Activated B cell treated with CpG ODN at 0.5 μM for 24 hours (primary cell): ENCODE data around the gene RCAN2. TPM values are rescaled to one million over a fixed set of nuclear protein-coding genes. Genes with fewer than 3 reads are reported as not detected.

Experiments used
- ATAC-seq: fragments of 200-7000 bp; cut with Tn5 transposase; one replicate; pipeline ENCODE4 v1.10.0; 2021; ENCODE audit warnings: low read depth, mild to moderate bottlenecking, moderate library complexity
- CTCF ChIA-PET: fragments of 350-600 bp; sonication (Branson Sonifier 250); formaldehyde crosslinking; loops from one replicate; lab custom pipeline; 2021; ENCODE audit warnings: antibody characterized with exemption; lab: Charles Lee
- POLR2A ChIA-PET: fragments of 350-600 bp; sonication (Branson Sonifier 250); formaldehyde crosslinking; loops from one replicate; lab custom pipeline; 2021; ENCODE audit warnings: antibody characterized with exemption; lab: Charles Lee
- DNase-seq: peaks from one replicate; pipeline ENCODE4 v3.0.0; 2022
- H3K27ac Mint-ChIP-seq: one replicate; pipeline ENCODE4 v1.8.0; 2020; ENCODE audit warnings: mixed read lengths
- H3K27me3 Mint-ChIP-seq: one replicate; pipeline ENCODE4 v1.8.0; 2021; ENCODE audit warnings: mixed read lengths
- H3K36me3 Mint-ChIP-seq: one replicate; pipeline ENCODE4 v1.8.0; 2021; ENCODE audit warnings: low read depth, mixed read lengths
- H3K4me1 Mint-ChIP-seq: one replicate; pipeline ENCODE4 v1.8.0; 2021; ENCODE audit warnings: mixed read lengths
- H3K4me3 Mint-ChIP-seq: one replicate; pipeline ENCODE4 v1.8.0; 2020; ENCODE audit warnings: mild to moderate bottlenecking, mixed read lengths
- H3K9me3 Mint-ChIP-seq: one replicate; pipeline ENCODE4 v1.8.0; 2020; ENCODE audit warnings: mixed read lengths
- CTCF ChIP-seq: fragments of 200-600 bp; IDR thresholded peaks from one replicate; pipeline ENCODE4 v1.8.0; 2022; ENCODE audit warnings: antibody characterized with exemption, mild to moderate bottlenecking
- intact Hi-C: fragments of 100-400 bp; cut with micrococcal nuclease; formaldehyde crosslinking; loops from one replicate; pipeline ENCODE4 v1.15.1; 2024
- total RNA-seq: library from RNA; stranded (reverse); gene quantifications from 2 replicates; pipeline ENCODE4 v1.2.3, GENCODE V29; 2022

Gene RCAN2
- total RNA-seq, 1 donor from 2014 or later: not detected

GRCh38 chr6:46367354-46368168 lies 123.7 kb downstream of the RCAN2 start:
- ChIA-PET POLR2A (no interaction called here), CTCF (interaction anchor here (1.3 to 1.4 kb wide), 2 partner anchors 18 to 147 kb away, joined by 3 to 4 read pairs; no protein-coding TSS in a partner anchor)
- Mint-ChIP-seq H3K36me3 (no peaks in the 10 kb centered on the region), H3K9me3 (no peaks in the 10 kb centered on the region), H3K27ac (no peak overlapping the region), H3K27me3 (no peaks in the 10 kb centered on the region), H3K4me1 (peaks cover 20% of the 10 kb centered on the region), H3K4me3 (no peak overlapping the region)
- DNase-seq (no peak), ATAC-seq (no peak)
- intact Hi-C loops: no loop called here
- no peak for TF ChIP-seq CTCF

GRCh38 chr6:46366190-46366900 lies 124.9 kb downstream of the RCAN2 start:
- H3K4me1 Mint-ChIP-seq: peaks cover 8% of the 10 kb centered on the region
- H3K9me3 Mint-ChIP-seq: no peaks in the 10 kb centered on the region
- ATAC-seq (no peak), DNase-seq (no peak)
- POLR2A ChIA-PET: no interaction called here
- CTCF ChIA-PET: no interaction called here
- no peak for TF ChIP-seq CTCF
- intact Hi-C loops: no loop called here
- no peak overlapping the region for H3K4me3 Mint-ChIP-seq
- H3K27me3 Mint-ChIP-seq: no peaks in the 10 kb centered on the region
- no peak overlapping the region for H3K27ac Mint-ChIP-seq
- no peaks in the 10 kb centered on the region for H3K36me3 Mint-ChIP-seq

- Mint-ChIP-seq H3K27me3 (no peaks in the 10 kb centered on the region), H3K27ac (no peak overlapping the region), H3K36me3 (no peaks in the 10 kb centered on the region), H3K4me3 (peak overlapping the region; percentile 66), H3K4me1 (peaks cover 14% of the 10 kb centered on the region), H3K9me3 (no peaks in the 10 kb centered on the region)
- intact Hi-C loops: no loop called here
- ChIA-PET CTCF (no interaction called here), POLR2A (no interaction called here)
- no peak for TF ChIP-seq CTCF
- no peak for DNase-seq
- ATAC-seq: no peak
Measured at GRCh38 chr6:46357591-46357990, 133.7 kb downstream of the RCAN2 start.

GRCh38 chr6:46356543-46356942 lies 134.7 kb downstream of the RCAN2 start:
- no peak for ATAC-seq
- H3K9me3 Mint-ChIP-seq: no peaks in the 10 kb centered on the region
- no peak overlapping the region for H3K27ac Mint-ChIP-seq

More at GRCh38 chr6:46356543-46356942, 134.7 kb downstream of the RCAN2 start:
- Mint-ChIP-seq H3K36me3 (no peaks in the 10 kb centered on the region), H3K27me3 (no peaks in the 10 kb centered on the region), H3K4me1 (peaks cover 14% of the 10 kb centered on the region), H3K4me3 (no peak overlapping the region)
- ChIA-PET POLR2A (no interaction called here), CTCF (no interaction called here)
- no peak for DNase-seq
- intact Hi-C loops: no loop called here
- TF ChIP-seq CTCF: no peak
